Measurements from ENCODE around the gene MYBPH. TPM values are rescaled to one million over a fixed set of nuclear protein-coding genes. Genes with fewer than 3 reads are reported as not detected.

MYBPH gene
- polyA plus RNA-seq, 2 of the 4 experiments (the other 2 are of a cell fraction) = not detected

GRCh38 chr1:203185585-203185984 lies 10.0 kb upstream of the MYBPH start:
- POLR2A ChIA-PET = no interaction called here
- FAIRE-seq = no peak
- Histone ChIP-seq H3K4me1 (no peaks in the 10 kb centered on the region), H3K4me2 (no peak overlapping the region), H3K4me3 (no peak overlapping the region), H3K27ac (no peak overlapping the region), H3K9me3 (no peaks in the 10 kb centered on the region)
- WGBS (ENCODE audit: missing lambda C conversion rate) = 74% methylated on average over 4 of the region's 4 CpGs
- TF ChIP-seq, protein P1, sequence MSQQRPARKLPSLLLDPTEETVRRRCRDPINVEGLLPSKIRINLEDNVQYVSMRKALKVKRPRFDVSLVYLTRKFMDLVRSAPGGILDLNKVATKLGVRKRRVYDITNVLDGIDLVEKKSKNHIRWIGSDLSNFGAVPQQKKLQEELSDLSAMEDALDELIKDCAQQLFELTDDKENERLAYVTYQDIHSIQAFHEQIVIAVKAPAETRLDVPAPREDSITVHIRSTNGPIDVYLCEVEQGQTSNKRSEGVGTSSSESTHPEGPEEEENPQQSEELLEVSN (IDR thresholded peaks at IDR 0.05; ENCODE audit: borderline replicate concordance, low read depth) = no peak
- no peak for TF ChIP-seq RFX5 (IDR thresholded peaks at IDR 0.05)
- TF ChIP-seq ZNF302 (CRISPR knock-in tag; IDR thresholded peaks at IDR 0.05) = no peak
- no peak for TF ChIP-seq RNF2 (IDR thresholded peaks at IDR 0.05; ENCODE audit: borderline replicate concordance, low read depth)
- TF ChIP-seq, protein P2, sequence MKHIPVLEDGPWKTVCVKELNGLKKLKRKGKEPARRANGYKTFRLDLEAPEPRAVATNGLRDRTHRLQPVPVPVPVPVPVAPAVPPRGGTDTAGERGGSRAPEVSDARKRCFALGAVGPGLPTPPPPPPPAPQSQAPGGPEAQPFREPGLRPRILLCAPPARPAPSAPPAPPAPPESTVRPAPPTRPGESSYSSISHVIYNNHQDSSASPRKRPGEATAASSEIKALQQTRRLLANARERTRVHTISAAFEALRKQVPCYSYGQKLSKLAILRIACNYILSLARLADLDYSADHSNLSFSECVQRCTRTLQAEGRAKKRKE (CRISPR knock-in tag; IDR thresholded peaks at IDR 0.05; ENCODE audit: low read depth) = no peak
- TF ChIP-seq MYC (IDR thresholded peaks at IDR 0.05; ENCODE audit: borderline replicate concordance, low read length) = no peak
- TF ChIP-seq POLR2A (IDR thresholded peaks at IDR 0.05; ENCODE audit: low read length) = no peak
- no peak for TF ChIP-seq SREBF2 (IDR thresholded peaks at IDR 0.05)
- TF ChIP-seq SMC3 (IDR thresholded peaks at IDR 0.05) = no peak
- no peak for TF ChIP-seq HOXB5 (CRISPR knock-in tag; IDR thresholded peaks at IDR 0.05)
- no peak for TF ChIP-seq FOSB (CRISPR knock-in tag; IDR thresholded peaks at IDR 0.05)
- TF ChIP-seq MAFK (IDR thresholded peaks at IDR 0.05; ENCODE audit: partially characterized antibody) = no peak
- TF ChIP-seq CHD4 (IDR thresholded peaks at IDR 0.05; ENCODE audit: borderline replicate concordance) = no peak
- TF ChIP-seq HEYL (CRISPR knock-in tag; IDR thresholded peaks at IDR 0.05) = no peak
- TF ChIP-seq KDM1A (IDR thresholded peaks at IDR 0.05; ENCODE audit: low read depth) = no peak
- TF ChIP-seq, protein P3, sequence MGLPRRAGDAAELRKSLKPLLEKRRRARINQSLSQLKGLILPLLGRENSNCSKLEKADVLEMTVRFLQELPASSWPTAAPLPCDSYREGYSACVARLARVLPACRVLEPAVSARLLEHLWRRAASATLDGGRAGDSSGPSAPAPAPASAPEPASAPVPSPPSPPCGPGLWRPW (IDR thresholded peaks at IDR 0.05) = no peak
- no peak for TF ChIP-seq FOSL2 (IDR thresholded peaks at IDR 0.05)
- no peak for TF ChIP-seq FOSL2 (CRISPR knock-in tag; IDR thresholded peaks at IDR 0.05)
- no peak for TF ChIP-seq CBX8 (IDR thresholded peaks at IDR 0.05)
- no peak for TF ChIP-seq RARB (CRISPR knock-in tag; IDR thresholded peaks at IDR 0.05)
- CTCF ChIA-PET = interaction anchor here (1.0 to 3.6 kb wide), 6 partner anchors 13 to 146 kb away, joined by 3 to 15 read pairs (median 6); no protein-coding TSS in a partner anchor
- DNase-seq (ENCODE audit: low read depth in 1 of 2, low spot score in 1 of 2) = no peak
- no peak for ATAC-seq

GRCh38 chr1:203185061-203185461 lies 9.4 kb upstream of the MYBPH start:
- no peak for TF ChIP-seq HDAC2 (IDR thresholded peaks at IDR 0.05)
- TF ChIP-seq TP53 (CRISPR knock-in tag; IDR thresholded peaks at IDR 0.05) = no peak
- TF ChIP-seq ESRRA (IDR thresholded peaks at IDR 0.05; ENCODE audit: borderline replicate concordance, low read length) = no peak
- TF ChIP-seq, protein P4, sequence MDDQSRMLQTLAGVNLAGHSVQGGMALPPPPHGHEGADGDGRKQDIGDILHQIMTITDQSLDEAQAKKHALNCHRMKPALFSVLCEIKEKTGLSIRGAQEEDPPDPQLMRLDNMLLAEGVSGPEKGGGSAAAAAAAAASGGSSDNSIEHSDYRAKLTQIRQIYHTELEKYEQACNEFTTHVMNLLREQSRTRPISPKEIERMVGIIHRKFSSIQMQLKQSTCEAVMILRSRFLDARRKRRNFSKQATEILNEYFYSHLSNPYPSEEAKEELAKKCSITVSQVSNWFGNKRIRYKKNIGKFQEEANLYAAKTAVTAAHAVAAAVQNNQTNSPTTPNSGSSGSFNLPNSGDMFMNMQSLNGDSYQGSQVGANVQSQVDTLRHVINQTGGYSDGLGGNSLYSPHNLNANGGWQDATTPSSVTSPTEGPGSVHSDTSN (IDR thresholded peaks at IDR 0.05) = no peak
- TF ChIP-seq, protein P2 (CRISPR knock-in tag; IDR thresholded peaks at IDR 0.05; ENCODE audit: low read depth) = no peak
- TF ChIP-seq, protein P5, sequence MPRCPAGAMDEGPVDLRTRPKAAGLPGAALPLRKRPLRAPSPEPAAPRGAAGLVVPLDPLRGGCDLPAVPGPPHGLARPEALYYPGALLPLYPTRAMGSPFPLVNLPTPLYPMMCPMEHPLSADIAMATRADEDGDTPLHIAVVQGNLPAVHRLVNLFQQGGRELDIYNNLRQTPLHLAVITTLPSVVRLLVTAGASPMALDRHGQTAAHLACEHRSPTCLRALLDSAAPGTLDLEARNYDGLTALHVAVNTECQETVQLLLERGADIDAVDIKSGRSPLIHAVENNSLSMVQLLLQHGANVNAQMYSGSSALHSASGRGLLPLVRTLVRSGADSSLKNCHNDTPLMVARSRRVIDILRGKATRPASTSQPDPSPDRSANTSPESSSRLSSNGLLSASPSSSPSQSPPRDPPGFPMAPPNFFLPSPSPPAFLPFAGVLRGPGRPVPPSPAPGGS (IDR thresholded peaks at IDR 0.05) = no peak
- TF ChIP-seq, protein P6, sequence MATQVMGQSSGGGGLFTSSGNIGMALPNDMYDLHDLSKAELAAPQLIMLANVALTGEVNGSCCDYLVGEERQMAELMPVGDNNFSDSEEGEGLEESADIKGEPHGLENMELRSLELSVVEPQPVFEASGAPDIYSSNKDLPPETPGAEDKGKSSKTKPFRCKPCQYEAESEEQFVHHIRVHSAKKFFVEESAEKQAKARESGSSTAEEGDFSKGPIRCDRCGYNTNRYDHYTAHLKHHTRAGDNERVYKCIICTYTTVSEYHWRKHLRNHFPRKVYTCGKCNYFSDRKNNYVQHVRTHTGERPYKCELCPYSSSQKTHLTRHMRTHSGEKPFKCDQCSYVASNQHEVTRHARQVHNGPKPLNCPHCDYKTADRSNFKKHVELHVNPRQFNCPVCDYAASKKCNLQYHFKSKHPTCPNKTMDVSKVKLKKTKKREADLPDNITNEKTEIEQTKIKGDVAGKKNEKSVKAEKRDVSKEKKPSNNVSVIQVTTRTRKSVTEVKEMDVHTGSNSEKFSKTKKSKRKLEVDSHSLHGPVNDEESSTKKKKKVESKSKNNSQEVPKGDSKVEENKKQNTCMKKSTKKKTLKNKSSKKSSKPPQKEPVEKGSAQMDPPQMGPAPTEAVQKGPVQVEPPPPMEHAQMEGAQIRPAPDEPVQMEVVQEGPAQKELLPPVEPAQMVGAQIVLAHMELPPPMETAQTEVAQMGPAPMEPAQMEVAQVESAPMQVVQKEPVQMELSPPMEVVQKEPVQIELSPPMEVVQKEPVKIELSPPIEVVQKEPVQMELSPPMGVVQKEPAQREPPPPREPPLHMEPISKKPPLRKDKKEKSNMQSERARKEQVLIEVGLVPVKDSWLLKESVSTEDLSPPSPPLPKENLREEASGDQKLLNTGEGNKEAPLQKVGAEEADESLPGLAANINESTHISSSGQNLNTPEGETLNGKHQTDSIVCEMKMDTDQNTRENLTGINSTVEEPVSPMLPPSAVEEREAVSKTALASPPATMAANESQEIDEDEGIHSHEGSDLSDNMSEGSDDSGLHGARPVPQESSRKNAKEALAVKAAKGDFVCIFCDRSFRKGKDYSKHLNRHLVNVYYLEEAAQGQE (IDR thresholded peaks at IDR 0.05) = no peak
- no peak for TF ChIP-seq RAD21 (conservative IDR thresholded peaks at IDR 0.05 in 1 of 2, IDR thresholded peaks at IDR 0.05 in 1 of 2)
- CTCF ChIA-PET = interaction anchor here (1.3 to 3.6 kb wide), 5 partner anchors 13 to 145 kb away, joined by 3 to 15 read pairs (median 8); no protein-coding TSS in a partner anchor
- DNase-seq (ENCODE audit: low read depth in 1 of 2, low spot score in 1 of 2) (no peak), ATAC-seq (no peak), FAIRE-seq (no peak)
- WGBS (ENCODE audit: missing lambda C conversion rate) = 86% methylated on average over 10 of the region's 10 CpGs
- Histone ChIP-seq H3K27ac (no peak overlapping the region), H3K4me3 (no peak overlapping the region), H3K4me2 (no peak overlapping the region), H3K9me3 (no peaks in the 10 kb centered on the region), H3K4me1 (no peaks in the 10 kb centered on the region)
- POLR2A ChIA-PET = no interaction called here
